Measurements from ENCODE around the gene PCBP3.

PCBP3 gene

GRCh38 chr21:45869121-45870007 is 225.8 kb downstream of the PCBP3 start:
- ATAC-seq (ENCODE audit: insufficient read depth, low read depth) (no peak), DNase-seq (no peak)
- Histone ChIP-seq H2AFZ (ENCODE audit: low read depth, low read length) (no peak overlapping the region), H3K9ac (ENCODE audit: low read depth, low read length) (no peak overlapping the region), H3K4me3 (ENCODE audit: low read depth in 1 of 2, low read length in 2 of 2) (no peak overlapping the region), H4K20me1 (ENCODE audit: insufficient read depth, low read length) (no peaks in the 10 kb centered on the region), H3K27ac (ENCODE audit: low read length) (no peak overlapping the region), H3K4me1 (ENCODE audit: insufficient read depth, low read length) (no peaks in the 10 kb centered on the region), H3K79me2 (ENCODE audit: insufficient read depth, low read length) (no peaks in the 10 kb centered on the region), H3K27me3 (ENCODE audit: insufficient read depth, low read length, poor library complexity) (no peaks in the 10 kb centered on the region), H3K4me2 (ENCODE audit: insufficient read depth, low read length) (no peak overlapping the region), H3K9me3 (ENCODE audit: insufficient read depth, low read length, severe bottlenecking) (no peaks in the 10 kb centered on the region), H3K36me3 (ENCODE audit: insufficient read depth, low read length) (no peaks in the 10 kb centered on the region)
- TF ChIP-seq CTCF (IDR thresholded peaks at IDR 0.05; ENCODE audit: borderline replicate concordance, extremely low read depth, low read length, poor library complexity, severe bottlenecking) (no peak), EZH2 (IDR thresholded peaks at IDR 0.05; ENCODE audit: borderline replicate concordance, low read depth, low read length, severe bottlenecking) (no peak)

- Histone ChIP-seq H3K79me2 (ENCODE audit: insufficient read depth, low read length) (no peaks in the 10 kb centered on the region), H4K20me1 (ENCODE audit: insufficient read depth, low read length) (no peaks in the 10 kb centered on the region), H3K9me3 (ENCODE audit: insufficient read depth, low read length, severe bottlenecking) (no peaks in the 10 kb centered on the region), H3K36me3 (ENCODE audit: insufficient read depth, low read length) (no peaks in the 10 kb centered on the region), H3K27ac (ENCODE audit: low read length) (no peak overlapping the region), H2AFZ (ENCODE audit: low read depth, low read length) (no peak overlapping the region), H3K9ac (ENCODE audit: low read depth, low read length) (no peak overlapping the region), H3K4me3 (ENCODE audit: low read depth in 1 of 2, low read length in 2 of 2) (no peak overlapping the region), H3K27me3 (ENCODE audit: insufficient read depth, low read length, poor library complexity) (no peaks in the 10 kb centered on the region), H3K4me1 (ENCODE audit: insufficient read depth, low read length) (no peaks in the 10 kb centered on the region), H3K4me2 (ENCODE audit: insufficient read depth, low read length) (no peak overlapping the region)
- DNase-seq (no peak), ATAC-seq (ENCODE audit: insufficient read depth, low read depth) (no peak)
- TF ChIP-seq EZH2 (IDR thresholded peaks at IDR 0.05; ENCODE audit: borderline replicate concordance, low read depth, low read length, severe bottlenecking) (no peak), CTCF (IDR thresholded peaks at IDR 0.05; ENCODE audit: borderline replicate concordance, extremely low read depth, low read length, poor library complexity, severe bottlenecking) (no peak)
Measured at GRCh38 chr21:45870421-45870820, 226.9 kb downstream of the PCBP3 start.

GRCh38 chr21:45870851-45871615 is 227.5 kb downstream of the PCBP3 start:
- H4K20me1 ChIP-seq (ENCODE audit: insufficient read depth, low read length) = no peaks in the 10 kb centered on the region
- no peak overlapping the region for H2AFZ ChIP-seq (ENCODE audit: low read depth, low read length)
- ATAC-seq (ENCODE audit: insufficient read depth, low read depth) (no peak), DNase-seq (no peak)
- H3K4me2 ChIP-seq (ENCODE audit: insufficient read depth, low read length) = no peak overlapping the region
- H3K9ac ChIP-seq (ENCODE audit: low read depth, low read length) = no peak overlapping the region
- no peaks in the 10 kb centered on the region for H3K36me3 ChIP-seq (ENCODE audit: insufficient read depth, low read length)
- H3K27ac ChIP-seq (ENCODE audit: low read length) = no peak overlapping the region
- H3K27me3 ChIP-seq (ENCODE audit: insufficient read depth, low read length, poor library complexity) = no peaks in the 10 kb centered on the region
- H3K9me3 ChIP-seq (ENCODE audit: insufficient read depth, low read length, severe bottlenecking) = no peaks in the 10 kb centered on the region
- no peaks in the 10 kb centered on the region for H3K79me2 ChIP-seq (ENCODE audit: insufficient read depth, low read length)
- H3K4me1 ChIP-seq (ENCODE audit: insufficient read depth, low read length) = no peaks in the 10 kb centered on the region
- H3K4me3 ChIP-seq (ENCODE audit: low read depth in 1 of 2, low read length in 2 of 2) = no peak overlapping the region
- TF ChIP-seq CTCF (IDR thresholded peaks at IDR 0.05; ENCODE audit: borderline replicate concordance, extremely low read depth, low read length, poor library complexity, severe bottlenecking) (no peak), EZH2 (IDR thresholded peaks at IDR 0.05; ENCODE audit: borderline replicate concordance, low read depth, low read length, severe bottlenecking) (no peak)
